MM.1S (cell line): ENCODE results near the gene ELF3.

Experiments
- DNase-seq: peaks from one replicate; pipeline ENCODE4 v3.0.0-alpha.2; 2015
- H2AFZ ChIP-seq: fragments of 300-600 bp; sonication (generic); 2 replicates; pipeline ENCODE4 v1.6.0; 2016; ENCODE audit warnings: antibody characterized with exemption, low read length
- H3F3A ChIP-seq: fragments of 300-600 bp; sonication (generic); 2 replicates; pipeline ENCODE4 v1.6.1; 2016; ENCODE audit warnings: mild to moderate bottlenecking, antibody characterized with exemption, low read length, moderate library complexity, mixed read lengths; ENCODE audit not compliant: insufficient read depth
- H3K27ac ChIP-seq: fragments of 300-600 bp; sonication (generic); 2 replicates; pipeline ENCODE4 v1.5.1; 2016; ENCODE audit warnings: mild to moderate bottlenecking, low read length
- H3K27me3 ChIP-seq: fragments of 300-600 bp; sonication (generic); replicated peaks from 2 replicates; pipeline ENCODE4 v1.6.0; 2016; ENCODE audit warnings: low read length; ENCODE audit not compliant: insufficient read depth
- H3K36me3 ChIP-seq: fragments of 300-600 bp; sonication (generic); replicated peaks from 2 replicates; pipeline ENCODE4 v1.6.1; 2016; ENCODE audit warnings: mild to moderate bottlenecking, low read length, mixed read lengths; ENCODE audit not compliant: insufficient read depth
- H3K4me1 ChIP-seq: fragments of 300-600 bp; sonication (generic); 2 replicates; pipeline ENCODE4 v1.6.1; 2016; ENCODE audit warnings: low read length, mixed read lengths
- H3K4me2 ChIP-seq: fragments of 300-600 bp; sonication (generic); 2 replicates; pipeline ENCODE4 v1.6.0; 2016; ENCODE audit warnings: low read depth, low read length
- H3K4me3 ChIP-seq: fragments of 300-600 bp; sonication (generic); 2 replicates; pipeline ENCODE4 v1.5.1; 2016; ENCODE audit warnings: low read length, mixed read lengths
- H3K79me2 ChIP-seq: fragments of 300-600 bp; sonication (generic); 2 replicates; pipeline ENCODE4 v1.6.1; 2016; ENCODE audit warnings: mixed run types, low read length, mixed read lengths
- H3K9ac ChIP-seq: fragments of 300-600 bp; sonication (generic); 2 replicates; pipeline ENCODE4 v1.6.1; 2016; ENCODE audit warnings: low read length, mixed read lengths
- H3K9me2 ChIP-seq: fragments of 300-600 bp; sonication (generic); replicated peaks from 2 replicates; pipeline ENCODE4 v1.6.1; 2016; ENCODE audit warnings: mild to moderate bottlenecking, low read length, mixed read lengths; ENCODE audit not compliant: insufficient read depth
- H3K9me3 ChIP-seq: fragments of 300-600 bp; sonication (generic); replicated peaks from 2 replicates; pipeline ENCODE4 v1.6.1; 2016; ENCODE audit warnings: mild to moderate bottlenecking, low read length, mixed read lengths; ENCODE audit not compliant: insufficient read depth
- H4K20me1 ChIP-seq: fragments of 300-600 bp; sonication (generic); 2 replicates; pipeline ENCODE4 v1.6.1; 2016; ENCODE audit warnings: mild to moderate bottlenecking, low read length, moderate library complexity, mixed read lengths; ENCODE audit not compliant: insufficient read depth
- EZH2 ChIP-seq: fragments of 300-600 bp; sonication (generic); optimal IDR thresholded peaks from 2 replicates; pipeline ENCODE3; 2017; ENCODE audit warnings: low read depth, mild to moderate bottlenecking, antibody characterized with exemption, low read length, mixed read lengths
- EZH2phosphoT487 ChIP-seq: fragments of 300-600 bp; sonication (generic); IDR thresholded peaks from 2 replicates; pipeline ENCODE4 v1.6.1; 2018; ENCODE audit warnings: antibody characterized with exemption, low read length
- TF ChIP-seq, protein P1 (sequence below): fragments of 300-600 bp; sonication (generic); IDR thresholded peaks from 2 replicates; pipeline ENCODE4 v1.5.1; 2016; ENCODE audit warnings: antibody characterized with exemption, low read length, mixed read lengths

Gene ELF3

DNA sequence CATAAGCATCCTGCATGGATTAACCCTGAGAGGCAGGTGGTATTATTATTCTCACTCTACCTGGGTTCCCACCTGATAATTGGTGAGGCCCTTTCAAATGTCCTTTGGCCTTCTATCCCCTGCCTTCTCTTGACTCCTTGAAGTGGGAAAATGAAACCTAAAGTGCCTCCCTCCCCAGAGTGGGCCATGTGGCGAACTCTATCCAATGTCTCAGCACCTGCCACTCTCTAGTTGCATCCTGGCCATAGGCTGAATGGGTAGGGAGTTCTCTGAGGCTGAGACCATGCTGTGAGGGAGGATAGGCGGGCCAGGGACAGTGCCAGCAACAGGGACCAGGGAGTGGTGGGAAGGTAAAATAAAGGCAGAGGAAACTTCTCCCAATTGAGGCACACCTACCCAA is 35.3 kb downstream of the ELF3 start:
- DNase-seq: no peak
- no peak overlapping the region for H3K4me2 ChIP-seq
- no peak overlapping the region for H3K4me3 ChIP-seq

DNA sequence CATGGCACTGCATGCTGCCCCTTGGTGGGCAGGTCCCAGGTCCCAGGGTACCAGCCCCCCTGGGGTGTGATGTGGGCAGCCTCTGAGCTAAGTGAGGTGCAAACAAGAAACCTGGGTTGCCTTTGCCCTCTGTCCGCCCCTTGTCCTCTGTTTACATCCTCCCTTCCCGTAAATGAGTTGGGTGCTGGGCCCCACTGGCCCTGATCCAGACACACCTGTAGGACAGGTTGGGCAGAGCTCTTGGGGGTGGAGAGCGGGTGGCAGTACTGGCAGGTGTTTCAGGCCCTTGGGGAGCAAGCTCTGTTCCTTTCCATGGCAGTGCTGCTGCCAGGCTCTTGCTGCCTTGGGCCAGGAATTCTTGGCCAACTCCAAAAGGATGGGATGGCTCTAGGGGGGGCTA is 35.8 kb downstream of the ELF3 start:
- no peaks in the 10 kb centered on the region for H4K20me1 ChIP-seq
- H3K27me3 ChIP-seq: no peaks in the 10 kb centered on the region
- no peak overlapping the region for H3K27ac ChIP-seq
- TF ChIP-seq EZH2phosphoT487 (no peak), EZH2 (no peak)
- TF ChIP-seq, protein P1, sequence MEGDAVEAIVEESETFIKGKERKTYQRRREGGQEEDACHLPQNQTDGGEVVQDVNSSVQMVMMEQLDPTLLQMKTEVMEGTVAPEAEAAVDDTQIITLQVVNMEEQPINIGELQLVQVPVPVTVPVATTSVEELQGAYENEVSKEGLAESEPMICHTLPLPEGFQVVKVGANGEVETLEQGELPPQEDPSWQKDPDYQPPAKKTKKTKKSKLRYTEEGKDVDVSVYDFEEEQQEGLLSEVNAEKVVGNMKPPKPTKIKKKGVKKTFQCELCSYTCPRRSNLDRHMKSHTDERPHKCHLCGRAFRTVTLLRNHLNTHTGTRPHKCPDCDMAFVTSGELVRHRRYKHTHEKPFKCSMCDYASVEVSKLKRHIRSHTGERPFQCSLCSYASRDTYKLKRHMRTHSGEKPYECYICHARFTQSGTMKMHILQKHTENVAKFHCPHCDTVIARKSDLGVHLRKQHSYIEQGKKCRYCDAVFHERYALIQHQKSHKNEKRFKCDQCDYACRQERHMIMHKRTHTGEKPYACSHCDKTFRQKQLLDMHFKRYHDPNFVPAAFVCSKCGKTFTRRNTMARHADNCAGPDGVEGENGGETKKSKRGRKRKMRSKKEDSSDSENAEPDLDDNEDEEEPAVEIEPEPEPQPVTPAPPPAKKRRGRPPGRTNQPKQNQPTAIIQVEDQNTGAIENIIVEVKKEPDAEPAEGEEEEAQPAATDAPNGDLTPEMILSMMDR: no peak
- no peaks in the 10 kb centered on the region for H3K9me3 ChIP-seq
- no peaks in the 10 kb centered on the region for H3K4me1 ChIP-seq
- no peaks in the 10 kb centered on the region for H3K36me3 ChIP-seq
- no peaks in the 10 kb centered on the region for H3F3A ChIP-seq
- no peak overlapping the region for H3K9ac ChIP-seq
- H3K4me3 ChIP-seq: no peak overlapping the region
- no peak overlapping the region for H2AFZ ChIP-seq
- no peaks in the 10 kb centered on the region for H3K9me2 ChIP-seq
- no peaks in the 10 kb centered on the region for H3K79me2 ChIP-seq
- no peak for DNase-seq
- no peak overlapping the region for H3K4me2 ChIP-seq

More for the DNA sequence above, 35.3 kb downstream of the ELF3 start:
- H3K9me3 ChIP-seq: no peaks in the 10 kb centered on the region
- no peaks in the 10 kb centered on the region for H3K36me3 ChIP-seq
- H3K27me3 ChIP-seq: no peaks in the 10 kb centered on the region
- TF ChIP-seq, protein P1: no peak
- H2AFZ ChIP-seq: no peak overlapping the region
- no peaks in the 10 kb centered on the region for H3K79me2 ChIP-seq
- no peak overlapping the region for H3K27ac ChIP-seq
- H3K9ac ChIP-seq: no peak overlapping the region
- H3F3A ChIP-seq: no peaks in the 10 kb centered on the region
- no peaks in the 10 kb centered on the region for H3K4me1 ChIP-seq
- no peaks in the 10 kb centered on the region for H4K20me1 ChIP-seq
- no peaks in the 10 kb centered on the region for H3K9me2 ChIP-seq

DNA sequence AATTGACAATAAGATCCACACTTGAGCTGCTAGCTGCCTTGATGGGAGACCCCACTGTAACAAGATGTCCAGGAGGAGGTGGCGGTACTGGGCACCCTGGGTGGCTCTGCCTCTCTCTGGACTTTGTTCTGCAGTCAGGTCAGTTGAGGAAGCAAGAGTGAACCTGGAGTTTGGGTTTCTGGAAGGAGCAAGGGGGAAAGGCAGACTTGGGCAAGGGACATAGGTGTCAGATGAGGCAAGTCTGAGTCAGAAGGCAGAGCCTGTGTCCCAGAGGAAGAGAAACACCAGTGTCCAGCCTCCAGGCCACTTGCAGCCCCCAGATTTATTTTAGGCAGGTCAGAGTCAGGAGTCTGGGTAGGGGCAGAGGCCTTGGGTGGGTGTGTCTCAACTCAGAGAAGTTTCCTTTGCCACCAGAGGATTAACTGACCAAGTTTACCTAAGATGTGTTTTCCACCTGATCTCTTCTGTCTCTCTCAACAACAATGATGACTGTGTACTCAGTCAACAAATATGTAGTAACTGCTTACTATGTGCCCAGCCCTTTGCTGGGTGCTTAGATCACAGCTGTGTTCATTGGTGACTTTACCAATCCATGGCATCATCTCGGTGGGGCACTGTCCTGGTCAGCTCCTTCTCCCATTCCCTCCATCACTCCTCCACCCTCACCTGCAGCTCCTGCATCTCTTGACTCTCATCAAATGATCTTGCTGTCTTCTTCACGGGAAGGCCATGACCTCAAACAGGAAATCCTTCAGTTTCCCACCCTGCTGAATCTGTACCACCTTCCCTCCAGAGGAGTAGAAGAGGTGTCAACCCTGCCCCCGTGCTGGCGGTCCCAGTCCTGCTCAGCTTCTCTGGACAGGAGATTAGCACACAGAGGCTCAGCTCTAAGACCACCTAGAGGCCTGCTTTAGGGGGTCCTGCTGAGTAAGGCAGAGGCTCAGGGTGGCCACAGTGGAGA is 36.6 kb downstream of the ELF3 start:
- no peak overlapping the region for H3K27ac ChIP-seq
- no peaks in the 10 kb centered on the region for H3F3A ChIP-seq
- H3K9me3 ChIP-seq: no peaks in the 10 kb centered on the region
- no peaks in the 10 kb centered on the region for H3K27me3 ChIP-seq
- no peaks in the 10 kb centered on the region for H3K9me2 ChIP-seq
- no peaks in the 10 kb centered on the region for H4K20me1 ChIP-seq
- no peak for DNase-seq
- TF ChIP-seq, protein P1: no peak
- TF ChIP-seq EZH2phosphoT487 (no peak), EZH2 (no peak)
- H3K9ac ChIP-seq: no peak overlapping the region
- H2AFZ ChIP-seq: no peak overlapping the region
- no peaks in the 10 kb centered on the region for H3K4me1 ChIP-seq
- H3K79me2 ChIP-seq: no peaks in the 10 kb centered on the region
- H3K4me2 ChIP-seq: no peak overlapping the region
- no peaks in the 10 kb centered on the region for H3K36me3 ChIP-seq
- no peak overlapping the region for H3K4me3 ChIP-seq
